K562 treated with DMSO at 1 percent for 24 hours (cell line): ENCODE data around the gene SLC34A1. TPM values are rescaled to one million over a fixed set of nuclear protein-coding genes. Genes with fewer than 3 reads are reported as not detected.

Experiments used
- total RNA-seq: library from RNA; unstranded; fragments of 300-600 nt; gene quantifications from 2 replicates; pipeline ENCODE4 v1.2.3, GENCODE V29; 2022; ENCODE audit warnings: low read depth; ENCODE audit not compliant: insufficient read depth

The SLC34A1 gene, protein sequence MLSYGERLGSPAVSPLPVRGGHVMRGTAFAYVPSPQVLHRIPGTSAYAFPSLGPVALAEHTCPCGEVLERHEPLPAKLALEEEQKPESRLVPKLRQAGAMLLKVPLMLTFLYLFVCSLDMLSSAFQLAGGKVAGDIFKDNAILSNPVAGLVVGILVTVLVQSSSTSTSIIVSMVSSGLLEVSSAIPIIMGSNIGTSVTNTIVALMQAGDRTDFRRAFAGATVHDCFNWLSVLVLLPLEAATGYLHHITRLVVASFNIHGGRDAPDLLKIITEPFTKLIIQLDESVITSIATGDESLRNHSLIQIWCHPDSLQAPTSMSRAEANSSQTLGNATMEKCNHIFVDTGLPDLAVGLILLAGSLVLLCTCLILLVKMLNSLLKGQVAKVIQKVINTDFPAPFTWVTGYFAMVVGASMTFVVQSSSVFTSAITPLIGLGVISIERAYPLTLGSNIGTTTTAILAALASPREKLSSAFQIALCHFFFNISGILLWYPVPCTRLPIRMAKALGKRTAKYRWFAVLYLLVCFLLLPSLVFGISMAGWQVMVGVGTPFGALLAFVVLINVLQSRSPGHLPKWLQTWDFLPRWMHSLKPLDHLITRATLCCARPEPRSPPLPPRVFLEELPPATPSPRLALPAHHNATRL
- not detected in 2 replicates for total RNA-seq

DNA sequence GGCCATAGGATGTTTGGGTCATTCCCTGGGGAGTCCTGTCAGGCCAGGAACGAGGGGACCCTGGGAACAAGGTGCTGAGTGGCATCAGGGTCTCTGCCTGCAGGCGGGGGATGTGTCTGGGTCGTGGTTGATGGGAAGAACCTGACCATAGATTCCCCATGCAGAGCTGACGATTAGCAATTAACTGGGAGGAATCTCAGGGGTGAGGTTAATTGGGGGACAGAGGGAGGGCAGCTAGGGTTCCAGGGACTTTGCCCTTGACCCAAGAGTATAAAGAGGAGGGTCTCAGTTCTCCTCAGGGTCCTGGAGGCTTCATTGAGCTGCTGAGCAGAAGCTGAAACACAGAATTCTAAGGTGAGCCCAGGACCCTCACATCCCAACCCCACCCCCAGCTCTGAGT is at the start of gene SLC34A1:
Gene SLC34A1, plus strand, starts transcription at position 301 of the 400 bp plus-strand sequence. CDS start 1,308 bp downstream, outside the sequence.

DNA sequence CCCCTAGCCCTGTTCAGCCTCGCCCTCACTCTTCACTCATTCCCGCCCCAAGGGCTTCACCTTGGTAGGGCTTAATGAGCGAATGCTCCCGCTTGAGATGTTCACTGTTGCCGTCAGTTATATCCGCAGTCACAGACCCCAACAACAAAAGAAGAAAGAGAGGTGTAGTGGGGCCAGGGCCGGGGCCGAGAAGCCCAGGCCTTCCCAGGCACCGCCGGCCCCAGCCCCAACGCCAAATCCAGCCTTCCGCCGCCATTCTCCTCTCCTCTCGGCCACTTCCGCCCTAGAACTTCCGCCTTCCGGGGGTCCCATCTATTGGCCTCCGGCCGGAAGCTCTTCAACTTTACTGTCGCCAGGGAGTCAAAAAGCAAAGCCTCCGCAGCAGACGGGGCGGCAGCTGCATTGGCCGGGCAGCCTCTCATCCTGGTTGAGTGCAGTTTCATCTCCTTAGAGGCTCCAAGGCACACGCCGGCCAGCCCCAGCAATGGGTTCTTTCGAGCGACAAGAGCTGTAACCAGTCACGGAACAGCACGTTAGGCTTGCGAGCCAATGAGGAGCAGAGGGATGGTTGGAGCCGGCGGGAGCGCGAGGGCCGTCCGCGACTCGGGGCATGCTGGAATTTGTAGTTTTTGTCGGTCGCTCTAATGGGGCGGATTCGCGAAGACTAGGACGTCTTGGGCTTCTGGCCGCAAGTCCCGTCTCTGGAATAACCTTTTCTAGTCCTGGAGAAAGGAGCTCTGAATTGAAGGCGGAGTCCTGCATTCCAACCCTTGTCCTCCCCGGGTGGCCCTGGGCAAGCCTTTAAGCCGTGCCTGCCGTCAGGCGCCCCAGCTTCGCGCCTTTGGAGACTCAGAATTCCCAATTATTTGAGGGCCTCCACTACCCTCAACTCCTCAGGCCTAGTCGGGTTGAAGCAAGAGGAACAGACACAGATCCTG is 32.6 kb upstream of the SLC34A1 start, which contains the start of gene LMAN2:
Gene LMAN2, minus strand, starts transcription at position 277 of the 938 bp plus-strand sequence. Its CDS starts 21 bp downstream, at position 256.

DNA sequence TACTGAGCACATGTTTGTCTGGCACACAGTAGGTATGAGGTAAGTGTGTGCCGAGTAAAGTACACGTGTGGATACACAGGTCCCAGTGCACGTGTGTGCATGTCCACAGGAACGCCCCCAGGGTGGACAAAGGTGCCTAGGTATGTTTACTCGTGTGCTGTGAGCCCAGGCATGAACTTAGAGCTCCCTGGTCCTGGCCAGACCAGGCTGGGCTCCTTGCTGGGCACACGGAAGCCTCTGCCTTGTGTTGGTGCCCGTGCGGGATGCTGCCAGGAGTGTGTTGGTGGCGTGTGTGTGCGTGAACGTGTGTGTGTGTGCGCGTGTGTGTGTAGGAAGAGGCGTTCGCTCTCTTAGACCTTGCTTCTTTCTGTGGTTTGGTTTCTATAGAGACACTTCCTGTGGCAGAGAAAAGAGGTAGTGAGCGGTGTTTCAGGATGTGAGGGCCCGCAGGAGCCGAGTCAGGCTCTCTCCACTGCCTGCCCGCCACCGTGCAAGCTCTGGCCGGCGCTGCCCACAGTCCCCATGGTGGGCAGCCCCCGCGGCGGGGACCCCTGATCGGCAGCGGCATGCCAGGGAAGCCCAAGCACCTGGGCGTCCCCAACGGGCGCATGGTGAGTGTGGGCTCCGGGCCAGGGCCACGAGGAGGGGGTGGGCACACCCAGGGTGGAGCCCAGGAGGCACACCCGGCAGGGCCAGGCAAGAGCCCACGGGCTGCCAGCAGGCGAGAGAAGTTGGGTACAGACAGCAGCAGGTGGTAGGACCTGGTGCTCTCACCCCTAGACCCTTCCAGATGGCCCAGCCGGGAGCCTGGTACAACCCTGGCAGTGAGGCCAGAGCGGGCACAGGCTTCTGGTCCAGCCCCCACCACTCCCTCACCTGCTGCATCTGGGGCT is 26.5 kb upstream of the SLC34A1 start, which contains the start of gene RGS14:
Gene RGS14, plus strand, starts transcription at position 466 of the 893 bp plus-strand sequence. Its CDS starts 101 bp downstream, at position 567.

DNA sequence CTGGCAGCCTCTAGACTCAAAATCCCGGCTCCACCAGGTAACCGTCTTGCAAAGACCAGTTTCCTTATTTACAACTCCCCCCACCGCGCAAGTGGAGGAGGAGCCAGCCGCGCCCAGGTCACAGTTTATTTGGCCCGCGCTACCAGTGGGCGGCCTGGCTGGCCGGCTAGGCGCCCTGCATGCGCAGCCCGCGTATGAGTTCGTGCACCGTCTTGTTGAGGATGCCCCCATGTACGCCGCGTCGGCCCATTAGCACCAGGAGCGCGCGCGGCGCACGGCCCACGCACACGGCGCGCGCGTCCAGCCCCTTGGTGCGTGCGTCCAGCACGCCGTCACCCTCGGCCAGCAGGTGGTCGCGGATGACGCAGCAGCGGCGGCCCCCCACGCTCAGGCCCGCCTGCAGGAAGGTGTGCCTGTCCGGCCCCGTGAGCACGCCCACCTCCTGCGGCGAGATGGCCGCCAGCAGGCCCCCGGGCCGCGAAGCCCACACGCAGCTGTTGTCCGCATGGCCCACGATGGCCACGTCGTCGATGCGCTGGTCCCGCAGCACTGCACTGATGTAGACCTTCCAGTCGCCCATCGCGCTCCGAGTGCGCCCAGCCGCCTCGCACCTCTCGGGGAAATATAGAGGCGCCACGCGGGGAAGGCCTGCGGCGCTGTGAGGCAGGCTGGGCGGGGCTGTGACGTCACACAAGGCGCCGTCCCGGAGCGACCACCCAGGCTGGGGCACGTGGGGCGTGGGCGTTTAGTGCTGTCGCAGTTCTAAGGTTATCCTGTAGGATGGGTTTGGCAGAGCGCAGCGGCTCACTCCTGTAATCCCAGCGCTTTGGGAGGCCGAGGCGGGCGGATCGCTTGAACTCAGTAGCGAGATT is 16.0 kb downstream of the SLC34A1 start, which contains the start of gene PFN3:
Gene PFN3, minus strand, starts transcription at position 665 of the 872 bp plus-strand sequence. Its CDS starts 85 bp downstream, at position 580.

DNA sequence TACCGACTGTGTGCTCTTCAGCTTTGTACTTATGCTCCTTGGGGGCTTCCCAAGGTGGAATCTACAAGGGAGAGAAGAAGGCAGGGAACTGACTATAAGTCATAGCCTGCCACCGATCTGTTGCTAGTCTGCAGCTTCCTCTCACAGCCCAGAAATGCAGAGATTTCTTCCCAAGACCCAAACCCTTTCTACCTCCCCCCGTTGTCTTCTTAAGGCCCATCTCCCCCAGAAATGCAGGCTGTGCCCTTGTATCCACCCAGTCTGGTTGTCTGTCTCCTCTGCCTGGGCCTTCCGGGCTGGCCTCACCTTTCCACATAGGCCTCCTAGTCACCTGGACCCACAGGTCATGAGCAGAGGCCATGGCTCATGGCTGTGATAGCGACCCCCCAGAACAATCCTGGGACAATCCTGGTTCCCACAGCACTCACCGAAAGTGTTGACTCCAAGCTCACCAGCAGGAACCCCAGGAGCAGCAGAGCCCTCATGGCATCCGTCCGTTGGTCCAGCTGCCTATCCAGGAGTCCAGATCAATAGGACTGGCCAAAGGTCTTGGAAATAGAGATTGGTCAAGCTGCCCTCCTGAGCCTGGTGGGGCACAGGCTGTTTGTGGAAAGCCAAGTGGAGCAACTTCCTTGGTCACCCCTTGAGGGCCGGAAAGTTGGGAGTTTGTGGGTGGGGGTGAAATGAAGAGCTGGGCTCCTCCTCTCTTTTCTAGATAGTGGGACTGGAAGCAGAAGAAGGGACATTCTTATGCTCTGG is 25.0 kb downstream of the SLC34A1 start, which contains the start of gene F12:
Gene F12, minus strand, starts transcription at position 522 of the 759 bp plus-strand sequence. Its CDS starts 37 bp downstream, at position 485.

DNA sequence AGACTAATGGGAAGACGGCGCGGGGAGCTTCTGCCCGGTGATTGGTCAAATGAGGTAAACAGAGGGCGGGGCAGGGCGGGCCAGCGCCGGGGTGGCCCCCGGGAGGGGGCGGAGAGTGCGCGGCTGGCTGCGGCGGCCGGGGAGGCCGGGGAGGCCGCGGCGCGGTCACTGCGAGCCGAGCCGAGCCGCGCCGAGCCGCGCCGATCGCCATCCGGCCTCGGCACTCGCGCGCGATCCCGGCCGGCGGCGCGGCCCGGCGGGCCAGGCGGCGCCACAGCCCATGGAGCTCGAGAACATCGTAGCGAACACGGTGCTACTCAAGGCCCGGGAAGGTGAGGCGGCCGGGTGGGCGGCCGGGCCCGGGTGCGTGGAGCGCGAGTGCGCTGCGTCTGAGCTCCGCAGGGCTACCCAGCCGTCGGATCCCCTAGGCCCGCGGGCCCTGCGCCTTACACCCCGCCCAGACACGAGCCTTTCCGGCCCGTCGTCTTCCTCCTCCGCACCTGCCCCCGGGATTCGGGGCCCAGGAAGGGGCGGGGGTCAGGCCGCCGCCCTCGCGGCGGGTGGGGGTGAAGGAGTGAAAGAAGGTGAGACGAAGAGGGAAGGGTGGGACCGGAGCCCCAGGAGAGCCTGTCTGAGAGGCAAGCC is 42.5 kb downstream of the SLC34A1 start, which contains the start of gene GRK6:
Gene GRK6, plus strand, starts transcription at position 111 of the 645 bp plus-strand sequence. Its CDS starts 170 bp downstream, at position 281.

DNA sequence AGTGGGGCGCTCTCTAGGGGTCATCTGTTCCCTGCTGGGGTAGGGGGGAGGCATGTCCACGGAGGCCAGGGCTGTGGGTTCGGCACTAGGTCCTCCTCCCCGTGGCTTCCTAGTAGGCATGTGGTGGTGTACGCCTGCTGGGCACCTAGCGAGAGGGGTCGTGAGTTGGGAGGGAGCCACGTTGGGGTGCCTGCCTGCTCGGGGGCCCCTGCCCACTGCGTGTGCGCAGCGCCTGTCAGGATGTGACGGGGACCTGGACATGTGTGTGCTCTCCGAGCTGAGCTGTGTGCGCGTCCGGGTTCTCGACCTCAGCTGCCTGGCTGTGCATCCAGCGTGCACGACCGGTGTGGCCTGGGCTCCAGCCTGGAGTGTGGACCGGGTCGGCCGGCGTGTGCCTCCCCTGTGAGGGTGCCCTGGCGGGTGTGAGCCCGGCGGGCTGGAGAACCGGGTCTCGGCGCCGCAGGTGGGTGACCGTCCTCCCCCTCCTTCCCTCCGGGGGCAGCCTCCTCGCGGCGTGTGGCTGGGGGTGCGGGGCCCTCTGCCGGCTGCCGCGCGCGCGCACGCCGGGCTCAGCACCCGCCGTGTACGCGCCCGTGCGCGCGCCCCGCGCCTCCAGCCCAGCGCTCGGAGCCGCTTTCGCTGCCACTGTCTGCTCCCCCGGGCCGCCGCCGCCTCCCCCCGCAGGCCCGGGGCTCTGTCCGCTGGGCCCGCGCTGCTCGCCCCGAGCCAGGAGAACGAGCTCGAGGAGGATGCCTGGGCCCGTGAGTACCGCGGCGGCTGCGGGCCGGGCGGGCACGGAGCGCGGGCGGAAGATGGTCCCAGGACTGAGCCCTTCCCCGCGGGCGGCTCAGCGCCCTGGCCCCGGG is 62.2 kb downstream of the SLC34A1 start, which contains the start of gene PRR7:
Gene PRR7, plus strand, starts transcription at position 615 of the 866 bp plus-strand sequence. CDS start 8,254 bp downstream, outside the sequence.

Other genes with a start within 250 kb of the SLC34A1 start
- gene RAB24, start 80.7 kb upstream of the SLC34A1 start, total RNA-seq, result 65.7 and 72.5 TPM in 2 replicates
- gene PRELID1, start 80.6 kb upstream of the SLC34A1 start, total RNA-seq, result 251 and 270 TPM in 2 replicates
- gene MXD3, start 72.5 kb upstream of the SLC34A1 start, total RNA-seq, result 58.8 and 72.8 TPM in 2 replicates
- 426 and 497 TPM in 2 replicates for gene LMAN2, start 32.8 kb upstream of the SLC34A1 start, total RNA-seq
- 81.9 and 107 TPM in 2 replicates for gene RGS14, start 26.5 kb upstream of the SLC34A1 start, total RNA-seq
- not detected in 2 replicates for gene PFN3, start 16.2 kb downstream of the SLC34A1 start, total RNA-seq
- gene F12, start 25.1 kb downstream of the SLC34A1 start, total RNA-seq, result 19.3 and 20.7 TPM in 2 replicates
- gene GRK6, start 42.2 kb downstream of the SLC34A1 start, total RNA-seq, result 89.2 and 102 TPM in 2 replicates
- 5.4 and 7.9 TPM in 2 replicates for gene PRR7, start 62.4 kb downstream of the SLC34A1 start, total RNA-seq
- gene DBN1, start 89.2 kb downstream of the SLC34A1 start, total RNA-seq, result 40.6 and 45.5 TPM in 2 replicates
- gene PDLIM7, start 113.2 kb downstream of the SLC34A1 start, total RNA-seq, result 153 and 165 TPM in 2 replicates
- gene DOK3, start 125.4 kb downstream of the SLC34A1 start, total RNA-seq, result 22.7 and 24.6 TPM in 2 replicates
- 101 and 128 TPM in 2 replicates for gene DDX41, start 132.5 kb downstream of the SLC34A1 start, total RNA-seq
- 29.7 and 41.0 TPM in 2 replicates for gene FAM193B, start 170.1 kb downstream of the SLC34A1 start, total RNA-seq
- 315 and 324 TPM in 2 replicates for gene TMED9, start 207.8 kb downstream of the SLC34A1 start, total RNA-seq
- 34.8 and 41.3 TPM in 2 replicates for gene B4GALT7, start 215.7 kb downstream of the SLC34A1 start, total RNA-seq